Measurements from ENCODE around the gene ACOT2.

The ACOT2 gene

DNA sequence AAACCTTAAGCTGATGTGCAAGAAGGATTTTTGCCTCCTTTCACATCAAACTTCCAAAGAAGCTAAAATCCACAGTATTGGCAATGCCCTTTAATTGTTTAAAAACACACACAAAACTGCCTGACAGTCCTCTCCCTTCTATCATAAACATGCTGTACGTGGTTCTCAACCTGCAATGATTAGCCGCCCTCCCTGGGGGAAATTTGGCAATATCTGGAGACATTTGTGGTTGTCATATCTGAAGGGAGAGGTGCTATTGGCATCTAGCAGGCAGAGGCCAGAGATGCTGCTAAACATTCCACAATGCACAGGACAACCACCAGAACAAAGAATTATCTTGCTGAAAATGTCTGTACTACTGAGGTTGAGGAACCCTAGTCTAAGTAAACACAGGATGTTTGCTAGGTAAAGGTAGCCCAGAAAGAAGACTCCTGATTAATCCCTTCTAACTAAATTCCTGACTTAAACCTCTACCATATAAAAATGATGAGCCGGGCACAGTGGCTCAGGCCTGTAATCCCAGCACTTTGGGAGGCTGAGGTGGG lies 44.5 kb downstream of the ACOT2 start:
- no peak for DNase-seq (ENCODE audit: low read depth, low spot score)

GRCh38 chr14:73616831-73617230 lies 47.8 kb downstream of the ACOT2 start:
- no peak for DNase-seq (ENCODE audit: low read depth, low spot score)

GRCh38 chr14:73619524-73619923 lies 50.5 kb downstream of the ACOT2 start:
- no peak for DNase-seq (ENCODE audit: low read depth, low spot score)

DNA sequence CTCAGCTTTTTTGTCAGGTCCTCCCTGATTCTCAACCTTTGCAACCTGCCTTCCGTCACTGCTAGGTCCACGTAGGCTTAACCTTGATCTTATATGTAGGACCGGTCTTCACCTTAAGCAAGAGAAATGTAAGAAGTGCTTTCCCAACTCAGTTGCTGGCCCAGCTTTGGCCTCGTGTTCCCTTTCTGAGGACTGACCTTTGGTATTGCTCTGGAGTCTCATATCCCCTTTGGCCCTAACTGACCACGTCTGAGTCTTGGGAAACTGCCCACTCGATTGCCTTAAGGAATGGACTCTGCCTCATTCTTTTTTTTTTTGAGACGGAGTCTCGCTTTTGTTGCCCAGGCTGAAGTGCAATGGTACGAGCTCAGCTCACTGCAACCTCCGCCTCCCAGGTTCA lies 51.3 kb downstream of the ACOT2 start:
- DNase-seq (ENCODE audit: low read depth, low spot score): no peak

DNA sequence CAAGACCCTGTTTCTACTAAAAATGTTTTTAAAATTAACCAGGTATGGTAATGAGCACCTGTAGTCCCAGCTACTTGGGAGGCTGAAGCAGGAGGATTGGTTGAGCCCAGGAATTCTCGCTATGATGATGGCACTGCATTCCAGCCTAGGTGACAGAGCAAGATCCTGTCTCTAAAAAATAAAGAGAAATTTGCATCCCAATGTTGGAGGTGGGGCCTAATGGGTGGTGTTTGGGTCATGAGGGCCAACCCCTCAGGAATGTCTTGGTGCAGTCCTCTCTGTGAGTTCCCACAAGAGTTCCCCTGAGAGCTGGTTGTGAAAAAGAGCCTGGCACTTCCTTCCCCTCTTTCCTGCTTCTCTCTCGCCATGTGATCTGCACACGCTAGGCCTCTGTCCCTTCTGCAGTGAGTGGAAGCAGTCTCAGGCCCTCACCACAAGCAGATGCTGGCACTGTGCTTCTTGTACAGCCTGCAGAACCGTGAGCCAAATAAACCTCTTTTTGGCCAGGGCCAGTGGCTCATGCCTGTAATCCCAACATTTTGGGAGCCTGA lies 54.6 kb downstream of the ACOT2 start:
- no peak for DNase-seq (ENCODE audit: low read depth, low spot score)

All from astrocyte of the hippocampus (primary cell).